ENCODE measurements around the gene TRIM47. TPM values are rescaled to one million over a fixed set of nuclear protein-coding genes. Genes with fewer than 3 reads are reported as not detected.
"Not testable (repeated sequence)": the region's sequence is repeated elsewhere in the genome, so short reads cannot be mapped to it uniquely, and the experiment has no call there.

Gene TRIM47
- total RNA-seq, 1 donor from 2014 or later = 39.4 TPM

GRCh38 chr17:75875182-75875939 is 3.0 kb downstream of the TRIM47 start:
- DNase-seq (ENCODE audit: missing footprints) (no peak), ATAC-seq (no peak)
- intact Hi-C loops (cut with DNase I) = loop anchor here (5.0 kb wide), 1 partner anchor 98 kb away; a partner anchor contains a TSS

- intact Hi-C loops (cut with DNase I) = loop anchor here (5.0 kb wide), 1 partner anchor 97 kb away; a partner anchor contains a TSS
- DNase-seq (ENCODE audit: missing footprints) = no peak
- no peak for ATAC-seq
Observed at GRCh38 chr17:75874323-75875181, 3.8 kb downstream of the TRIM47 start.

- ATAC-seq (no peak), DNase-seq (ENCODE audit: missing footprints) (no peak)
- intact Hi-C loops (cut with DNase I) = no loop called here
Observed at GRCh38 chr17:75873587-75874322, 4.6 kb downstream of the TRIM47 start.

- ATAC-seq (peak; percentile 62), DNase-seq (ENCODE audit: missing footprints) (peak; percentile 88)
- intact Hi-C loops (cut with DNase I) = loop anchor here (1.0 kb wide), 1 partner anchor 17 kb away; the partner anchor contains the start of gene WBP2
Observed at GRCh38 chr17:75872434-75873351, 5.7 kb downstream of the TRIM47 start.

- ATAC-seq; intact Hi-C loops (cut with DNase I); DNase-seq (ENCODE audit: missing footprints): not testable (repeated sequence)
Observed at GRCh38 chr17:75870228-75870627, 8.2 kb downstream of the TRIM47 start.

- DNase-seq (ENCODE audit: missing footprints) (peak; percentile 85), ATAC-seq (peak; percentile 69)
- intact Hi-C loops (cut with DNase I) = no loop called here
Observed at GRCh38 chr17:75869282-75870141, 8.9 kb downstream of the TRIM47 start.

GRCh38 chr17:75868730-75869281 is 9.6 kb downstream of the TRIM47 start:
- ATAC-seq; DNase-seq (ENCODE audit: missing footprints); intact Hi-C loops (cut with DNase I): not testable (repeated sequence)

GRCh38 chr17:75865404-75866188 is 12.8 kb downstream of the TRIM47 start:
- DNase-seq (ENCODE audit: missing footprints); ATAC-seq; intact Hi-C loops (cut with DNase I): not testable (repeated sequence)

GRCh38 chr17:75864887-75865286 is 13.5 kb downstream of the TRIM47 start:
- DNase-seq (ENCODE audit: missing footprints); ATAC-seq; intact Hi-C loops (cut with DNase I): not testable (repeated sequence)

GRCh38 chr17:75864448-75864871 is 13.9 kb downstream of the TRIM47 start:
- intact Hi-C loops (cut with DNase I) = no loop called here

GRCh38 chr17:75861927-75862317 is 16.5 kb downstream of the TRIM47 start:
- ATAC-seq (peak; percentile 55), DNase-seq (ENCODE audit: missing footprints) (no peak)
- intact Hi-C loops (cut with DNase I) = no loop called here

More at GRCh38 chr17:75864448-75864871, 13.9 kb downstream of the TRIM47 start:
- ATAC-seq (peak; percentile 92), DNase-seq (ENCODE audit: missing footprints) (peak; percentile 84)

GRCh38 chr17:75859358-75859757 is 19.0 kb downstream of the TRIM47 start:
- ATAC-seq; intact Hi-C loops (cut with DNase I); DNase-seq (ENCODE audit: missing footprints): not testable (repeated sequence)

- peak; percentile 45 for ATAC-seq
- DNase-seq (ENCODE audit: missing footprints) = no peak
- intact Hi-C loops (cut with DNase I) = no loop called here
Observed at GRCh38 chr17:75856062-75856756, 22.2 kb downstream of the TRIM47 start.

GRCh38 chr17:75855310-75856061 is 22.9 kb downstream of the TRIM47 start, which contains the start of gene WBP2:
Gene WBP2 (minus strand): TSS chr17:75855335. CDS start chr17:75855297, 38 bp downstream.
- ATAC-seq (peak; percentile 95), DNase-seq (ENCODE audit: missing footprints) (peak; percentile 98)
- intact Hi-C loops (cut with DNase I) = loop anchor here (1.0 to 2.0 kb wide), 3 partner anchors 17 to 71 kb away; partner anchors contain the start of genes TRIM65 and UNK

Data from Right ventricle myocardium inferior (tissue), 1 donor.